Liver (tissue), 3 donors: ENCODE measurements around the gene PDE3A.

Experiments used
- MAX ChIP-seq: IDR thresholded peaks from 2 replicates; pipeline ENCODE4 v1.6.1; 2016; ENCODE audit warnings: antibody characterized with exemption
- TAF1 ChIP-seq: conservative IDR thresholded peaks from 2 replicates; pipeline ENCODE4 v1.6.1; 2016; ENCODE audit warnings: antibody characterized with exemption, mild to moderate bottlenecking
- YY1 ChIP-seq: IDR thresholded peaks from 2 replicates; pipeline ENCODE4 v1.6.1; 2016; ENCODE audit warnings: antibody characterized with exemption, mild to moderate bottlenecking
- ZBTB33 ChIP-seq: IDR thresholded peaks from 2 replicates; pipeline ENCODE4 v1.6.1; 2016; ENCODE audit warnings: antibody characterized with exemption
- TF ChIP-seq, protein P1 (sequence below): fragments of 150-350 bp; IDR thresholded peaks from 2 replicates; pipeline ENCODE4 v1.5.1; 2017; ENCODE audit warnings: improper control_type of control experiment, low read depth, low read length; ENCODE audit not compliant: missing input control
- donor health status: healthy.
- donor health status: healthy.

GRCh38 chr12:20507711-20508110 is 139.4 kb downstream of the PDE3A start:
- TF ChIP-seq, protein P1, sequence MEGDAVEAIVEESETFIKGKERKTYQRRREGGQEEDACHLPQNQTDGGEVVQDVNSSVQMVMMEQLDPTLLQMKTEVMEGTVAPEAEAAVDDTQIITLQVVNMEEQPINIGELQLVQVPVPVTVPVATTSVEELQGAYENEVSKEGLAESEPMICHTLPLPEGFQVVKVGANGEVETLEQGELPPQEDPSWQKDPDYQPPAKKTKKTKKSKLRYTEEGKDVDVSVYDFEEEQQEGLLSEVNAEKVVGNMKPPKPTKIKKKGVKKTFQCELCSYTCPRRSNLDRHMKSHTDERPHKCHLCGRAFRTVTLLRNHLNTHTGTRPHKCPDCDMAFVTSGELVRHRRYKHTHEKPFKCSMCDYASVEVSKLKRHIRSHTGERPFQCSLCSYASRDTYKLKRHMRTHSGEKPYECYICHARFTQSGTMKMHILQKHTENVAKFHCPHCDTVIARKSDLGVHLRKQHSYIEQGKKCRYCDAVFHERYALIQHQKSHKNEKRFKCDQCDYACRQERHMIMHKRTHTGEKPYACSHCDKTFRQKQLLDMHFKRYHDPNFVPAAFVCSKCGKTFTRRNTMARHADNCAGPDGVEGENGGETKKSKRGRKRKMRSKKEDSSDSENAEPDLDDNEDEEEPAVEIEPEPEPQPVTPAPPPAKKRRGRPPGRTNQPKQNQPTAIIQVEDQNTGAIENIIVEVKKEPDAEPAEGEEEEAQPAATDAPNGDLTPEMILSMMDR: no peak
- TF ChIP-seq ZBTB33: no peak
- TF ChIP-seq TAF1: no peak
- no peak for TF ChIP-seq MAX
- no peak for TF ChIP-seq YY1
